SK-N-SH (cell line): Measurements from ENCODE around the gene GRIN1. TPM values are rescaled to one million over a fixed set of nuclear protein-coding genes. Genes with fewer than 3 reads are reported as not detected.

ENCODE experiments used
- CTCF ChIA-PET: fragments of 300-600, 350-600 bp; formaldehyde crosslinking; extraction: SDS; loops from one replicate; lab custom pipeline; 2021; lab: Yijun Ruan, JAX
- POLR2A ChIA-PET: fragments of 350-600 bp; sonication (Branson Sonifier 250); formaldehyde crosslinking; extraction: SDS; loops from one replicate; lab custom pipeline; 2020; ENCODE audit warnings: antibody characterized with exemption, inconsistent platforms; lab: Yijun Ruan, JAX
- DNase-seq: peaks from one replicate; pipeline ENCODE4 v3.0.0; 2012
- H2AFZ ChIP-seq: fragments of 200-600 bp; sonication (generic); 2 replicates; pipeline ENCODE4 v1.8.1; 2016; ENCODE audit warnings: antibody characterized with exemption, mild to moderate bottlenecking, low read depth
- H3F3A ChIP-seq: fragments of 200-600 bp; sonication (generic); replicated peaks from 2 replicates; pipeline ENCODE3; 2016; ENCODE audit warnings: antibody characterized with exemption, mild to moderate bottlenecking; ENCODE audit not compliant: insufficient read depth
- H3K27ac ChIP-seq, 2 experiments: fragments of 200-500 bp in 1 of 2; fragments of 200-600 bp in 1 of 2; sonication (Bioruptor generic) in 1 of 2; sonication (generic), shearing (Covaris generic) in 1 of 2; 2 replicates each; pipeline versions ENCODE4 v1.5.1 to v1.6.1; 2014 to 2016; ENCODE audit warnings: low read depth in 2 of 2, inconsistent platforms in 1 of 2, low read length in 1 of 2, mild to moderate bottlenecking in 1 of 2, mixed read lengths in 1 of 2
- H3K27me3 ChIP-seq: fragments of 200-600 bp; sonication (generic), shearing (Covaris generic); 2 replicates; pipeline ENCODE4 v1.6.1; 2016; ENCODE audit warnings: mixed run types; ENCODE audit not compliant: insufficient read depth
- H3K36me3 ChIP-seq, 2 experiments: fragments of 200-500 bp in 1 of 2; fragments of 200-600 bp in 1 of 2; sonication (Bioruptor generic) in 1 of 2; sonication (generic) in 1 of 2; replicated peaks in 1 of 2; 2 replicates each; pipeline versions ENCODE3 to v1.5.1; 2014 to 2016; ENCODE audit warnings: low read length in 1 of 2, mild to moderate bottlenecking in 1 of 2; ENCODE audit not compliant: insufficient read depth in 2 of 2, control insufficient read depth in 1 of 2
- H3K4me1 ChIP-seq, 2 experiments: fragments of 200-500 bp in 1 of 2; fragments of 200-600 bp in 1 of 2; sonication (Bioruptor generic) in 1 of 2; sonication (generic), shearing (Covaris generic) in 1 of 2; 2 replicates each; pipeline versions ENCODE4 v1.5.1 to v1.6.1; 2014 to 2016; ENCODE audit warnings: low read depth in 1 of 2, low read length in 1 of 2, mixed run types in 1 of 2; ENCODE audit not compliant: insufficient read depth in 2 of 2, control insufficient read depth in 1 of 2
- H3K4me2 ChIP-seq: fragments of 200-600 bp; sonication (generic), shearing (Covaris generic); 2 replicates; pipeline ENCODE4 v1.6.1; 2017; ENCODE audit warnings: mixed run types
- H3K4me3 ChIP-seq, 2 experiments: fragments of 200-500 bp in 1 of 2; fragments of 200-600 bp in 1 of 2; sonication (Bioruptor generic) in 1 of 2; sonication (generic), shearing (Covaris generic) in 1 of 2; 2 replicates each; pipeline versions ENCODE4 v1.5.1 to v1.8.1; 2014 to 2016; ENCODE audit warnings: low read depth in 2 of 2, inconsistent platforms in 1 of 2, low read length in 1 of 2, mild to moderate bottlenecking in 1 of 2, mixed read lengths in 1 of 2, moderate library complexity in 1 of 2
- H3K79me2 ChIP-seq: fragments of 200-600 bp; sonication (generic); 2 replicates; pipeline ENCODE4 v1.8.1; 2017; ENCODE audit warnings: mild to moderate bottlenecking; ENCODE audit not compliant: insufficient read depth
- H3K9ac ChIP-seq: fragments of 200-600 bp; sonication (generic); 2 replicates; pipeline ENCODE4 v1.6.1; 2017; ENCODE audit warnings: mixed run types
- H3K9me2 ChIP-seq: fragments of 200-600 bp; sonication (generic); 2 replicates; pipeline ENCODE4 v1.6.1; 2017; ENCODE audit warnings: mixed run types
- H3K9me3 ChIP-seq: fragments of 200-600 bp; sonication (generic); 2 replicates; pipeline ENCODE4 v1.6.1; 2017; ENCODE audit warnings: mixed run types, mild to moderate bottlenecking, moderate library complexity
- H4K20me1 ChIP-seq: fragments of 200-600 bp; sonication (generic); 2 replicates; pipeline ENCODE4 v1.6.1; 2017; ENCODE audit warnings: mild to moderate bottlenecking, mixed run types; ENCODE audit not compliant: insufficient read depth
- CHD2 ChIP-seq: fragments of 150-350 bp; IDR thresholded peaks from 2 replicates; pipeline ENCODE4 v1.6.1; 2018; ENCODE audit warnings: low read length; ENCODE audit not compliant: partially characterized antibody
- ELF1 ChIP-seq: IDR thresholded peaks from 2 replicates; pipeline ENCODE4 v1.4.0; 2012
- EP300 ChIP-seq, 2 experiments: IDR thresholded peaks; 2 replicates each; pipeline versions ENCODE4 v1.4.0 to v1.6.1; 2012; ENCODE audit warnings: borderline replicate concordance in 1 of 2, low read depth in 1 of 2, low read length in 1 of 2
- FOXM1 ChIP-seq: IDR thresholded peaks from 2 replicates; pipeline ENCODE4 v1.4.0; 2012; ENCODE audit warnings: low read depth, mild to moderate bottlenecking
- GABPA ChIP-seq: IDR thresholded peaks from 2 replicates; pipeline ENCODE4 v1.4.0; 2012; ENCODE audit warnings: low read depth, mild to moderate bottlenecking
- GATA2 ChIP-seq: sonication (generic); formaldehyde crosslinking; IDR thresholded peaks from 2 replicates; pipeline ENCODE4 v1.5.0; 2020; ENCODE audit warnings: mild to moderate bottlenecking, missing genetic modification reagents
- JUND ChIP-seq: IDR thresholded peaks from 2 replicates; pipeline ENCODE4 v1.4.0; 2012
- MEF2A ChIP-seq: IDR thresholded peaks from 2 replicates; pipeline ENCODE4 v1.4.0; 2012; ENCODE audit warnings: low read depth, borderline replicate concordance
- MXI1 ChIP-seq: IDR thresholded peaks from 2 replicates; pipeline ENCODE4 v1.6.1; 2012; ENCODE audit warnings: mild to moderate bottlenecking, low read depth, low read length, improper control_type of control experiment
- NRF1 ChIP-seq: IDR thresholded peaks from 2 replicates; pipeline ENCODE4 v1.6.1; 2012; ENCODE audit warnings: low read depth, mild to moderate bottlenecking, low read length
- PBX3 ChIP-seq: IDR thresholded peaks from 2 replicates; pipeline ENCODE4; 2012
- YY1 ChIP-seq: IDR thresholded peaks from 2 replicates; pipeline ENCODE4 v1.4.0; 2012; ENCODE audit warnings: low read depth, mild to moderate bottlenecking
- WGBS: methylation state at CpG from one replicate; pipeline ENCODE4 v1.1.6; 2017; ENCODE audit warnings: low lambda C conversion rate; 5-methylcytosine and 5-hydroxymethylcytosine counted together
- polyA plus RNA-seq, 3 experiments: library from polyadenylated mRNA; depleted of rRNA; stranded (reverse); fragments of >200 nt; gene quantifications; 2 replicates each; pipeline ENCODE4 v1.2.3, GENCODE V29; 2012
- TF ChIP-seq, protein P1 (sequence below): IDR thresholded peaks from 2 replicates; pipeline ENCODE4 v1.4.0; 2012; ENCODE audit warnings: low read depth
- TF ChIP-seq, protein P2 (sequence below): IDR thresholded peaks from 2 replicates; pipeline ENCODE4 v1.4.0; 2012; ENCODE audit warnings: low read depth, borderline replicate concordance
- TF ChIP-seq, protein P3 (sequence below): IDR thresholded peaks from 2 replicates; pipeline ENCODE4 v1.4.0; 2012; ENCODE audit warnings: low read depth, borderline replicate concordance

The GRIN1 gene
- polyA plus RNA-seq, 1 of the 3 experiments (the other 2 are of a cell fraction) = not detected

GRCh38 chr9:137112564-137113384 is 26.2 kb upstream of the GRIN1 start:
- Histone ChIP-seq H3K4me3 (no peak overlapping the region), H3K4me1 (peaks cover 0 to 10% of the 10 kb centered on the region in 2 experiments; a peak in 1 of 4 replicates), H3K9me3 (no peaks in the 10 kb centered on the region), H3F3A (no peaks in the 10 kb centered on the region), H3K27me3 (no peaks in the 10 kb centered on the region), H3K4me2 (no peak overlapping the region), H3K9me2 (no peaks in the 10 kb centered on the region), H4K20me1 (no peaks in the 10 kb centered on the region), H3K27ac (no peak overlapping the region), H3K9ac (no peak overlapping the region), H3K79me2 (no peaks in the 10 kb centered on the region), H2AFZ (no peak overlapping the region), H3K36me3 (peaks cover 0 to 45% of the 10 kb centered on the region in 2 experiments)
- CTCF ChIA-PET = interaction anchor here (0.6 to 4.4 kb wide), 4 partner anchors 18 to 800 kb away, joined by 3 to 27 read pairs (median 6); partner anchors contain the start of gene RNF224
- no peak for DNase-seq
- TF ChIP-seq, protein P1, sequence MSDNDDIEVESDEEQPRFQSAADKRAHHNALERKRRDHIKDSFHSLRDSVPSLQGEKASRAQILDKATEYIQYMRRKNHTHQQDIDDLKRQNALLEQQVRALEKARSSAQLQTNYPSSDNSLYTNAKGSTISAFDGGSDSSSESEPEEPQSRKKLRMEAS = no peak
- no peak for TF ChIP-seq EP300 (IDR thresholded peaks at IDR 0.05; ENCODE audit: borderline replicate concordance in 1 of 2, low read depth in 1 of 2, low read length in 1 of 2)
- TF ChIP-seq, protein P2, sequence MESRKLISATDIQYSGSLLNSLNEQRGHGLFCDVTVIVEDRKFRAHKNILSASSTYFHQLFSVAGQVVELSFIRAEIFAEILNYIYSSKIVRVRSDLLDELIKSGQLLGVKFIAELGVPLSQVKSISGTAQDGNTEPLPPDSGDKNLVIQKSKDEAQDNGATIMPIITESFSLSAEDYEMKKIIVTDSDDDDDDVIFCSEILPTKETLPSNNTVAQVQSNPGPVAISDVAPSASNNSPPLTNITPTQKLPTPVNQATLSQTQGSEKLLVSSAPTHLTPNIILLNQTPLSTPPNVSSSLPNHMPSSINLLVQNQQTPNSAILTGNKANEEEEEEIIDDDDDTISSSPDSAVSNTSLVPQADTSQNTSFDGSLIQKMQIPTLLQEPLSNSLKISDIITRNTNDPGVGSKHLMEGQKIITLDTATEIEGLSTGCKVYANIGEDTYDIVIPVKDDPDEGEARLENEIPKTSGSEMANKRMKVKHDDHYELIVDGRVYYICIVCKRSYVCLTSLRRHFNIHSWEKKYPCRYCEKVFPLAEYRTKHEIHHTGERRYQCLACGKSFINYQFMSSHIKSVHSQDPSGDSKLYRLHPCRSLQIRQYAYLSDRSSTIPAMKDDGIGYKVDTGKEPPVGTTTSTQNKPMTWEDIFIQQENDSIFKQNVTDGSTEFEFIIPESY = no peak
- no peak for TF ChIP-seq MXI1
- TF ChIP-seq FOXM1 = no peak
- TF ChIP-seq CHD2 = no peak
- TF ChIP-seq, protein P3, sequence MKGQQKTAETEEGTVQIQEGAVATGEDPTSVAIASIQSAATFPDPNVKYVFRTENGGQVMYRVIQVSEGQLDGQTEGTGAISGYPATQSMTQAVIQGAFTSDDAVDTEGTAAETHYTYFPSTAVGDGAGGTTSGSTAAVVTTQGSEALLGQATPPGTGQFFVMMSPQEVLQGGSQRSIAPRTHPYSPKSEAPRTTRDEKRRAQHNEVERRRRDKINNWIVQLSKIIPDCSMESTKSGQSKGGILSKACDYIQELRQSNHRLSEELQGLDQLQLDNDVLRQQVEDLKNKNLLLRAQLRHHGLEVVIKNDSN = no peak
- no peak for TF ChIP-seq NRF1
- TF ChIP-seq MEF2A = no peak
- no peak for TF ChIP-seq GABPA
- no peak for TF ChIP-seq YY1
- no peak for TF ChIP-seq PBX3
- no peak for TF ChIP-seq JUND
- no peak for TF ChIP-seq GATA2 (CRISPR knock-in tag)
- no peak for TF ChIP-seq ELF1
- WGBS = 98% methylated on average over 30 of the region's 42 CpGs
- POLR2A ChIA-PET = interaction anchor here (0.6 to 1.6 kb wide), 2 partner anchors 92 to 128 kb away, joined by 3 to 7 read pairs; partner anchors contain the start of gene TUBB4B
